Esophagus squamous epithelium (tissue), 5 donors: Measurements from ENCODE around the gene ZDHHC19. TPM values are rescaled to one million over a fixed set of nuclear protein-coding genes. Genes with fewer than 3 reads are reported as not detected.

ENCODE experiments used
- DNase-seq: peaks from one replicate; lab custom pipeline; 2025; lab: John Stamatoyannopoulos, UW
- H3K27ac ChIP-seq, 4 donors: fragments of 200-600 bp; sonication (generic); one replicate each; pipeline ENCODE4 v1.5.1; 2016 to 2019; ENCODE audit warnings: mild to moderate bottlenecking in 1 of 4
- H3K27me3 ChIP-seq, 4 donors: fragments of 200-600 bp; sonication (generic); 1 replicate in 3 of 4; 2 replicates in 1 of 4; pipeline versions ENCODE4 v1.5.1 to v1.6.0; 2017 to 2021; ENCODE audit warnings: antibody characterized with exemption in 1 of 4
- H3K36me3 ChIP-seq, 3 donors: fragments of 200-600 bp; sonication (generic); one replicate each; pipeline ENCODE4 v1.5.1; 2016 to 2019
- H3K4me1 ChIP-seq, 3 donors: fragments of 200-600 bp; sonication (generic); one replicate each; pipeline ENCODE4 v1.5.1; 2017 to 2019
- H3K4me3 ChIP-seq, 4 donors: fragments of 200-600 bp; sonication (generic); 1 replicate in 3 of 4; 2 replicates in 1 of 4; pipeline ENCODE4 v1.5.1; 2016 to 2019; ENCODE audit warnings: mild to moderate bottlenecking in 2 of 4, moderate library complexity in 1 of 4
- H3K9me3 ChIP-seq, 3 donors: fragments of 200-600 bp; sonication (generic); one replicate each; pipeline ENCODE4 v1.5.1; 2016 to 2019
- POLR2A ChIP-seq, 4 donors: fragments of 450-650 bp; IDR thresholded peaks; one replicate each; pipeline ENCODE4 v1.6.1; 2017; ENCODE audit warnings: antibody characterized with exemption in 4 of 4, mild to moderate bottlenecking in 4 of 4, moderate library complexity in 3 of 4
- WGBS, 2 donors: methylation state at CpG; one replicate each; pipeline ENCODE4 v1.1.5; 2018; 5-methylcytosine and 5-hydroxymethylcytosine counted together
- intact Hi-C: fragments of 100-400 bp; cut with DNase I; formaldehyde crosslinking; loops from one replicate; pipeline ENCODE4 v1.15.0; 2022
- total RNA-seq, 4 donors: library from RNA; depleted of rRNA; stranded (reverse); fragments of >200 nt; gene quantifications; one replicate each; pipeline ENCODE4 v1.1.0, GENCODE V29; 2016
- TF ChIP-seq, protein P1 (sequence below), 6 experiments: fragments of 450-650 bp in 4 of 6; fragments of 200-600 bp in 2 of 6; sonication (generic) in 2 of 6; IDR thresholded peaks; one replicate each; pipeline ENCODE4 v1.5.1; 2016 to 2019; ENCODE audit warnings: antibody characterized with exemption in 6 of 6, mild to moderate bottlenecking in 4 of 6, moderate library complexity in 4 of 6
- donor health status: DM: yes; HTN: yes; CAD: no.

ZDHHC19 gene
- total RNA-seq, 4 donors from 2014 or later, result not detected

DNA sequence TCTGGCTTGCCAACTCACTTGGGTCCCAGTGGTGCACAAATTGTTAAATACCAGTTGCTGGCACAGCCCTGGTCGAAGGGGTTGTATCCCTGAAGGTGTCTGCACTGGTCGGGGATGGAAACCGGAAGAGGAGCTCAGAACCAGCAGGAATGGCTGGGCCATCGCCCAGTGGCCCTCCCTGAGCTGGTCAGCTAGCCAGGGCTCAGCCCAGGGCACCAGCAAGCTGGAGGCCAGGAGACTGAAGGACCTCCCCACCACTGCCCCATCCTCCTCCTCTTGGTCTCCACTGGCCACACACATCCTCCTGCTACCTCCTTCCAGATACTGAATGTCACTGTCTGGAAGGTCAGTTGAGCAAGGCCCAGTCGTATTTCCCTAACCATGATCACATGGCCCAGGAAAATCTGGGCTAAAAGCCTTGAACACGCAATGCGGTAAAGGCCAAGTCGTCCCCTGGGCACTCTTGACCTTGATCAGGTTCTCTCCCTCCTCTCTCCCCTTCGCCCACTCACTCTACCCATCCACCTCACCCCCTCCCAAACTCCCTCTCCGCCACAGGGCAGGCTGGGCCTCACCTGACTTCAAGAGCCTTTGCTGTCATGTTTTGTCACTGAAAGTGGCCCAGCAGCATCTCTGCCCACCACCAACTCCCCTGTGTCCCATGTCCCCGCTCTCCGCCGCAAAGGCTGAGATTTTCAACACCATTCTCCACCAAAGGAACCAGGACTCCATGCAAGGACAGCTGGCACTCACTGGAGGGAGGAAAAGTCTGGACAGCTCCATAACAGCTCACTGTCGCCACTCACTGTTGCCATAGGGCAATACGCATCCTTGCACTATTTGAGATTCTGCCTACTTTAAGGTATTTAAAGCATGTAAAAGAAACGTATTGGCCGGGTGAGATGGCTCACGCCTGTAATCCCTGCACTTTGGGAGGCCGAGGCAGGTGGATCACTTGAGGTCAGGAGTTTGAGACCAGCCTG, 12.1 kb downstream of the ZDHHC19 start:
- H3K9me3 ChIP-seq, result no peaks in the 10 kb centered on the region
- 74 to 83% methylated on average over 13 to 18 of the region's 19 CpGs for WGBS, 2 donors
- no peak for DNase-seq
- TF ChIP-seq, protein P1, sequence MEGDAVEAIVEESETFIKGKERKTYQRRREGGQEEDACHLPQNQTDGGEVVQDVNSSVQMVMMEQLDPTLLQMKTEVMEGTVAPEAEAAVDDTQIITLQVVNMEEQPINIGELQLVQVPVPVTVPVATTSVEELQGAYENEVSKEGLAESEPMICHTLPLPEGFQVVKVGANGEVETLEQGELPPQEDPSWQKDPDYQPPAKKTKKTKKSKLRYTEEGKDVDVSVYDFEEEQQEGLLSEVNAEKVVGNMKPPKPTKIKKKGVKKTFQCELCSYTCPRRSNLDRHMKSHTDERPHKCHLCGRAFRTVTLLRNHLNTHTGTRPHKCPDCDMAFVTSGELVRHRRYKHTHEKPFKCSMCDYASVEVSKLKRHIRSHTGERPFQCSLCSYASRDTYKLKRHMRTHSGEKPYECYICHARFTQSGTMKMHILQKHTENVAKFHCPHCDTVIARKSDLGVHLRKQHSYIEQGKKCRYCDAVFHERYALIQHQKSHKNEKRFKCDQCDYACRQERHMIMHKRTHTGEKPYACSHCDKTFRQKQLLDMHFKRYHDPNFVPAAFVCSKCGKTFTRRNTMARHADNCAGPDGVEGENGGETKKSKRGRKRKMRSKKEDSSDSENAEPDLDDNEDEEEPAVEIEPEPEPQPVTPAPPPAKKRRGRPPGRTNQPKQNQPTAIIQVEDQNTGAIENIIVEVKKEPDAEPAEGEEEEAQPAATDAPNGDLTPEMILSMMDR (IDR thresholded peaks at IDR 0.05), result peak in 2 of 6 experiments; percentile 19 to 29
- no peak for TF ChIP-seq POLR2A (IDR thresholded peaks at IDR 0.05)
- H3K27me3 ChIP-seq, result peaks cover 0 to 18% (median 0%) of the 10 kb centered on the region in 4 donors
- intact Hi-C loops, result no loop called here
- H3K4me3 ChIP-seq, result no peak overlapping the region
- no peaks in the 10 kb centered on the region for H3K36me3 ChIP-seq
- no peak overlapping the region for H3K27ac ChIP-seq
- H3K4me1 ChIP-seq, result peaks cover 0 to 12% (median 4%) of the 10 kb centered on the region in 3 donors

DNA sequence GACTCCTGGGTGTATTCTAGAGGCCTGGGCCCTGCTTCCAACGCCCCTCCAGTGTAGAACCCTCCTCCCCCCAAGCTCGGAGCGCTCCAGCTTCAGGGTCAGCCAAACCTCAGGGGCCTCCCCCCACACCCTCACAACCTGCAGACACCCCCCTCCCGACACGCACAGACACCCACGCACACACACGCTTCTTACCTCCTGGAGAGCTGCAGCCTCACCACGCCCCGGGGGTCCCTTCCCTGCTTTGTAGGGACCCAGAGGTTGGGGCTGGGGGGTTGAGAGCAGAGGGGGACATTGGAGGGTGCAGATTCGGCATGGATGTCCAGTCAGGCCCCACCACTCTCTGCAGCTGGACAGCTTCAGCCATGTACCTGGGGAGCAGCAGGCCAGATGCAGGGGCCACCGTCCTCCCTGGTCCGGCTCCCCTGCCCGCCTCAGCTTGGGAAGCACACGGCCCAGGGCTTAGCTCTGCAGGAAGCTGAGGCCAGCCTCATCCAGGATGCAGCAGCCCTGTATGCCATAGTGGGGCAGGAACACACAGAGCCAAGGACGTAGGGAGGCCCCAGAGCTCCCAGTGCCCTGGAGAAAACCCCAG, 13.0 kb downstream of the ZDHHC19 start:
- Histone ChIP-seq H3K4me3 (no peak overlapping the region), H3K27ac (no peak overlapping the region), H3K27me3 (peaks cover 0 to 13% (median 0%) of the 10 kb centered on the region in 4 donors), H3K4me1 (peaks cover 4 to 21% (median 5%) of the 10 kb centered on the region in 3 donors), H3K9me3 (no peaks in the 10 kb centered on the region), H3K36me3 (no peaks in the 10 kb centered on the region)
- WGBS, 2 donors, result 77% methylated on average over 4 of the region's 15 CpGs; no CpG with 5 or more reads in 1 of the 2 donors
- intact Hi-C loops, result no loop called here
- no peak for TF ChIP-seq POLR2A (IDR thresholded peaks at IDR 0.05)
- TF ChIP-seq, protein P1 (IDR thresholded peaks at IDR 0.05), result no peak
- DNase-seq, result no peak

DNA sequence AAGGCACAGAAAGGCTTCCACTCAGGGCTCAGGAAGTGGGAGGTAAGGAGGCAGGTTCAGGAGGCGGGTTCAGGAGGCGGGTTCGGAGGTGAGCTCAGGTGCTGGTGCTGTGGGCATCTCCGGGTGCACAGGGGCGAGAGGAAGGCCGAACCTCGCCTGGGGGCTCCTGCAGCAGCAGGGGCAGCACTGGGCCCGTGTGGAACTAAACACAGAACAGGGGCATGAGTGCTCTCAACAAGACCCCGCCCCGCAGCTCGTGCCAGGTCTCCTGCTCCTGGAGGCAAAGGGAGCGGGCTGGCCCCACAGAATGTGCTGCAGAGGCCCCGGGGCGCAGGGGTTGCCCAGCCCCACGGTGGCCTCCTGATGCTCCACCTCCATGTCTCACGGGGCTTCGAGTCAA, 13.7 kb downstream of the ZDHHC19 start:
- TF ChIP-seq, protein P1 (IDR thresholded peaks at IDR 0.05), result no peak
- TF ChIP-seq POLR2A (IDR thresholded peaks at IDR 0.05), result no peak
- Histone ChIP-seq H3K9me3 (no peaks in the 10 kb centered on the region), H3K27me3 (peaks cover 0 to 9% (median 0%) of the 10 kb centered on the region in 4 donors), H3K27ac (no peak overlapping the region), H3K4me1 (peaks cover 9 to 28% (median 10%) of the 10 kb centered on the region in 3 donors), H3K4me3 (no peak overlapping the region), H3K36me3 (no peaks in the 10 kb centered on the region)
- intact Hi-C loops, result loop anchor here (2.0 kb wide), 1 partner anchor 125 kb away; no protein-coding TSS in a partner anchor
- DNase-seq, result no peak
- 80 to 98% methylated on average over 5 to 7 of the region's 17 CpGs for WGBS, 2 donors

DNA sequence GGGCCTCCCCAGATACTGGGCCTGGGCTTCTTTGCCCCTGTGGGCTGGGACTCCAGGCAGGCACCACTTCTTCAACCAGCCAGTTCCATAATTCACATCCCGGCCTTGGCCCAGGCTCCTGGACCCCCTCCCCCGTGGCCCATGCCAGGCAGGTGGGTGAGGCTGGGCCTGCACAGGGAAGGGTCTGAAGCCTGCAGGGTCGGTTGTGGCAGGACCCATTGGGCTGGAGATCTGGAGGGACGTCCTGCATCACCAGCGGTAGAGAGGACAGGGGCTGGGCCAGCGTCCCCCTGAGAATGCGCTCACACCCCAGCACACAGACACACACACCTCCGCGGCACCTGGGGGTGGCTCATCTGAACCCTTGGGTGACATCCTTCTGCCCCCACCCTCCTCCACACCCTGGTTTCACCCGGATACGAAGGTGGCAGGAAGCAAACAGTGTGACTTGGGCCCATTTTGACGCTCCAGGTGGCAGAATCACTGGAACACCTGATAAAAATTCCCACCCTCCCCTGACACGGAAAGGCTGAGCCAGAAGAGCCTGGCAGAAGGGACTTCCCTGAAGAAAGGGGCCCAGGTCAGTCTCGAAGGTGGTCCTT, 15.4 kb downstream of the ZDHHC19 start:
- Histone ChIP-seq H3K4me1 (peaks cover 10 to 41% (median 16%) of the 10 kb centered on the region in 3 donors), H3K9me3 (no peaks in the 10 kb centered on the region), H3K27me3 (no peaks in the 10 kb centered on the region), H3K36me3 (no peaks in the 10 kb centered on the region), H3K27ac (no peak overlapping the region), H3K4me3 (no peak overlapping the region)
- TF ChIP-seq POLR2A (IDR thresholded peaks at IDR 0.05), result no peak
- TF ChIP-seq, protein P1 (IDR thresholded peaks at IDR 0.05), result no peak
- WGBS, 2 donors, result no CpG with 5 or more reads among the region's 14 CpGs
- DNase-seq, result no peak
- intact Hi-C loops, result loop anchor here (2.0 kb wide), 1 partner anchor 123 kb away; no protein-coding TSS in a partner anchor
